NOMO-1 treated with dmso at 0.1 percent for 144 hours (cell line): ENCODE measurements around the gene ZSWIM8.

Experiments used
- DNase-seq: peaks from one replicate; lab custom pipeline; 2025; ENCODE audit not compliant: unreplicated experiment; lab: John Stamatoyannopoulos, UW

Gene ZSWIM8

GRCh38 chr10:73840056-73840402 is 54.6 kb downstream of the ZSWIM8 start:
- DNase-seq: no peak

- no peak for DNase-seq
Measured at GRCh38 chr10:73840403-73841060, 55.1 kb downstream of the ZSWIM8 start.

- no peak for DNase-seq
Measured at GRCh38 chr10:73841061-73841421, 55.6 kb downstream of the ZSWIM8 start.

GRCh38 chr10:73841526-73842285 is 56.3 kb downstream of the ZSWIM8 start:
- DNase-seq: no peak

- no peak for DNase-seq
Measured at GRCh38 chr10:73842349-73842748, 56.9 kb downstream of the ZSWIM8 start.

GRCh38 chr10:73843261-73843660 is 57.9 kb downstream of the ZSWIM8 start:
- DNase-seq: no peak

GRCh38 chr10:73847031-73847430 is 61.6 kb downstream of the ZSWIM8 start:
- DNase-seq: no peak

- DNase-seq: peak; percentile 91
Measured at GRCh38 chr10:73848821-73849489, 63.5 kb downstream of the ZSWIM8 start.

- DNase-seq: no peak
Measured at GRCh38 chr10:73850211-73850610, 64.8 kb downstream of the ZSWIM8 start.

- no peak for DNase-seq
Measured at GRCh38 chr10:73850863-73851461, 65.6 kb downstream of the ZSWIM8 start.
